SH-SY5Y (cell line): Measurements from ENCODE around the gene SGCA.

ENCODE experiments used
- GATA2 ChIP-seq: IDR thresholded peaks from 2 replicates; pipeline ENCODE4 v1.6.1; 2011; ENCODE audit warnings: mild to moderate bottlenecking, low read depth, low read length
- GATA3 ChIP-seq: IDR thresholded peaks from 2 replicates; pipeline ENCODE4 v1.6.1; 2011; ENCODE audit warnings: low read depth, mild to moderate bottlenecking, low read length, moderate library complexity

GRCh38 chr17:50182783-50183420, 17.1 kb downstream of the SGCA start:
- no peak for TF ChIP-seq GATA2
- no peak for TF ChIP-seq GATA3
